ENCODE results near the gene USP54. TPM values are rescaled to one million over a fixed set of nuclear protein-coding genes. Genes with fewer than 3 reads are reported as not detected.
A peak's percentile ranks its signal among the peaks of the same experiment; 100 is the strongest.

USP54 gene
- total and polyA plus RNA-seq, 9 of the 15 experiments (the other 6 are each of a cell fraction or from before 2014, with no cell fraction given): 3.8 to 40.1 (median 16.9) TPM

DNA sequence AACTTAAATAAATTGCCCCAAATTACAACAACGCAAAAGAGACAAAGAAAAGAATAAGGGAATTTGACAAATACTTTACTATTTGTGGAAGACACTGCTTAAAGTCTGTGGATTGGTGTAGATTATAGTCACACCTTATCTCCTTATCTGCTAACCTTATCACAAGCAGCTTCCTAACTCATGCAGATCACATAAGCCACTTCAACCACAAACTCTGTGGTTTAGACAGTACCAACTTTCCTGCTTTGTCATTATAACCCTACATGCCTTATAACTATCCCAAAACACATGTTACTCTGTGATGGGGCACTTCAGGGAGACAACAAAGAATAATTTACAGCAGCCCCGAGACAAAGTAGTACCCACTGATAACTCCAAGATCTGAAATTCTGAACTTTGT lies 53.9 kb downstream of the USP54 start:
- H3K36me3 ChIP-seq (ENCODE audit: control insufficient read depth, insufficient read depth, low read length): no peaks in the 10 kb centered on the region
- H2AFZ ChIP-seq (ENCODE audit: low read depth, low read length): no peak overlapping the region
- no peaks in the 10 kb centered on the region for H3K27me3 ChIP-seq (ENCODE audit: control insufficient read depth in 2 of 2, insufficient read depth in 2 of 2, low read length in 2 of 2)
- peak; percentile 47 for TF ChIP-seq MEIS2 (IDR thresholded peaks at IDR 0.05; ENCODE audit: partially characterized antibody)
- TF ChIP-seq, protein P1, sequence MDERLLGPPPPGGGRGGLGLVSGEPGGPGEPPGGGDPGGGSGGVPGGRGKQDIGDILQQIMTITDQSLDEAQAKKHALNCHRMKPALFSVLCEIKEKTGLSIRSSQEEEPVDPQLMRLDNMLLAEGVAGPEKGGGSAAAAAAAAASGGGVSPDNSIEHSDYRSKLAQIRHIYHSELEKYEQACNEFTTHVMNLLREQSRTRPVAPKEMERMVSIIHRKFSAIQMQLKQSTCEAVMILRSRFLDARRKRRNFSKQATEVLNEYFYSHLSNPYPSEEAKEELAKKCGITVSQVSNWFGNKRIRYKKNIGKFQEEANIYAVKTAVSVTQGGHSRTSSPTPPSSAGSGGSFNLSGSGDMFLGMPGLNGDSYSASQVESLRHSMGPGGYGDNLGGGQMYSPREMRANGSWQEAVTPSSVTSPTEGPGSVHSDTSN (CRISPR knock-in tag; IDR thresholded peaks at IDR 0.05; ENCODE audit: low read depth): no peak
- TF ChIP-seq, protein P1 (tag; conservative IDR thresholded peaks at IDR 0.05; ENCODE audit: low read depth): 0 out of 2 replicates have a peak, but pooled peaks have one; percentile 9
- peak; percentile 56 for TF ChIP-seq DPF2 (IDR thresholded peaks at IDR 0.05)
- TF ChIP-seq SMARCE1 (IDR thresholded peaks at IDR 0.05): peak; percentile 54; the same call in 1 of the 2 replicates
- no peak for TF ChIP-seq POLR2AphosphoS5 (IDR thresholded peaks at IDR 0.05; ENCODE audit: control insufficient read depth, insufficient read depth, low read depth, low read length)
- TF ChIP-seq CBFA2T3 (IDR thresholded peaks at IDR 0.05): peak; percentile 40; the same call in 1 of the 2 replicates
- TF ChIP-seq, protein P2, sequence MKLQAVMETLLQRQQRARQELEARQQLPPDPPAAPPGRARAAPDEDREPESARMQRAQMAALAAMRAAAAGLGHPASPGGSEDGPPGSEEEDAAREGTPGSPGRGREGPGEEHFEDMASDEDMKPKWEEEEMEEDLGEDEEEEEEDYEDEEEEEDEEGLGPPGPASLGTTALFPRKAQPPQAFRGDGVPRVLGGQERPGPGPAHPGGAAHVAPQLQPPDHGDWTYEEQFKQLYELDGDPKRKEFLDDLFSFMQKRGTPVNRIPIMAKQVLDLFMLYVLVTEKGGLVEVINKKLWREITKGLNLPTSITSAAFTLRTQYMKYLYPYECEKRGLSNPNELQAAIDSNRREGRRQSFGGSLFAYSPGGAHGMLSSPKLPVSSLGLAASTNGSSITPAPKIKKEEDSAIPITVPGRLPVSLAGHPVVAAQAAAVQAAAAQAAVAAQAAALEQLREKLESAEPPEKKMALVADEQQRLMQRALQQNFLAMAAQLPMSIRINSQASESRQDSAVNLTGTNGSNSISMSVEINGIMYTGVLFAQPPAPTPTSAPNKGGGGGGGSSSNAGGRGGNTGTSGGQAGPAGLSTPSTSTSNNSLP (IDR thresholded peaks at IDR 0.05; ENCODE audit: borderline replicate concordance, low read depth, low read length): no peak
- peak; percentile 75; the same call in 1 of the 2 replicates for TF ChIP-seq ESRRA (IDR thresholded peaks at IDR 0.05; ENCODE audit: borderline replicate concordance, low read depth)
- TF ChIP-seq MAFG (tag; conservative IDR thresholded peaks at IDR 0.05): peak; percentile 23; the same call in 1 of the 2 replicates
- TF ChIP-seq NFE2 (IDR thresholded peaks at IDR 0.05; ENCODE audit: low read depth): peak; percentile 67
- TF ChIP-seq MED1 (CRISPR knock-in tag; IDR thresholded peaks at IDR 0.05; ENCODE audit: borderline replicate concordance): no peak
- peak; percentile 28; the same call in 1 of the 2 replicates for TF ChIP-seq ARID1B (IDR thresholded peaks at IDR 0.05)
- TF ChIP-seq GATA2 (CRISPR knock-in tag; IDR thresholded peaks at IDR 0.05): peak; percentile 24; the same call in 1 of the 2 replicates
- DNase-seq (ENCODE audit: extremely low read depth in 1 of 4, low spot score in 3 of 4) (peak in 1 of 4 experiments; percentile 10), ATAC-seq (peak; percentile 47; the same call in 1 of the 3 replicates), FAIRE-seq (peak; percentile 11)
- H3K9me3 ChIP-seq (replicated peaks; ENCODE audit: control insufficient read depth, insufficient read depth, low read depth, low read length): no peaks in the 10 kb centered on the region
- ChIA-PET POLR2A (interaction anchor here (0.7 to 1.1 kb wide), 3 partner anchors 8 to 88 kb away, joined by 3 to 4 read pairs (median 4); no protein-coding TSS in a partner anchor), CTCF (ENCODE audit: low intra/inter-chr PET ratio) (no interaction called here)
- H3K4me2 ChIP-seq (ENCODE audit: insufficient read depth, low read length): no peak overlapping the region
- intact Hi-C loops (cut with micrococcal nuclease): no loop called here
- no peak overlapping the region for H3K27ac ChIP-seq (ENCODE audit: extremely low read depth, low read depth, low read length)
- no peaks in the 10 kb centered on the region for H3K79me2 ChIP-seq (ENCODE audit: control insufficient read depth, insufficient read depth, low read length)
- H3K9ac ChIP-seq (ENCODE audit: insufficient read depth in 1 of 2, low read depth in 2 of 2, low read length in 2 of 2): no peak overlapping the region
- 52% methylated on average over 2 of the region's 2 CpGs for WGBS (ENCODE audit: insufficient coverage, low coverage, missing lambda C conversion rate)
- BruUV-seq (replicated peaks): no TSS peak
- no peaks in the 10 kb centered on the region for H3K9me1 ChIP-seq (ENCODE audit: control insufficient read depth, insufficient read depth, low read length)
- in situ Hi-C loops (cut with MboI): loop anchor here (10.0 kb wide), 1 partner anchor 338 kb away; the partner anchor contains the start of gene CAMK2G
- no peaks in the 10 kb centered on the region for H4K20me1 ChIP-seq (replicated peaks; ENCODE audit: control insufficient read depth, insufficient read depth, low read length)
- peaks cover 0 to 7% of the 10 kb centered on the region in 2 experiments; a peak in 2 of 5 replicates for H3K4me1 ChIP-seq (replicated peaks in 1 of 2; ENCODE audit: control insufficient read depth in 2 of 2, insufficient read depth in 2 of 2, low read length in 2 of 2)
- no peak overlapping the region for H3K4me3 ChIP-seq

Data from K562 (cell line).